Colonic mucosa (tissue), 4 donors: ENCODE measurements around the gene TMPRSS7. TPM values are rescaled to one million over a fixed set of nuclear protein-coding genes. Genes with fewer than 3 reads are reported as not detected.

Experiments
- DNase-seq: peaks from one replicate; pipeline ENCODE4 v3.0.0-alpha.2; 2020
- H3K27ac ChIP-seq: fragments of 200-600 bp; one replicate; pipeline ENCODE4 v1.8.0; 2021
- H3K27me3 ChIP-seq: fragments of 200-600 bp; one replicate; pipeline ENCODE4 v1.8.0; 2021
- H3K36me3 ChIP-seq: fragments of 200-600 bp; one replicate; pipeline ENCODE4 v1.8.0; 2021
- H3K4me1 ChIP-seq: fragments of 200-600 bp; one replicate; pipeline ENCODE4 v1.8.0; 2021; ENCODE audit warnings: mild to moderate bottlenecking
- H3K4me3 ChIP-seq: fragments of 200-600 bp; one replicate; pipeline ENCODE4 v1.8.0; 2021
- H3K9ac ChIP-seq, 2 donors: one replicate each; pipeline ENCODE4 v1.7.0; 2013; ENCODE audit warnings: control low read depth in 2 of 2, low read depth in 2 of 2, low read length in 2 of 2
- H3K9me3 ChIP-seq: fragments of 200-600 bp; one replicate; pipeline ENCODE4 v1.8.0; 2021
- intact Hi-C: fragments of 100-400 bp; cut with DNase I; formaldehyde crosslinking; loops from one replicate; pipeline ENCODE4 v1.14.1; 2022
- total RNA-seq, 2 donors: library from RNA; stranded (reverse); fragmentation: NEBNext Ultra II Directional in 1 of 2; extraction: Animal tissue kit (Norgen Biotek cat#: 25700) in 1 of 2; gene quantifications; one replicate each; pipeline ENCODE4 v1.2.1, GENCODE V29; 2021
- TF ChIP-seq, protein P1 (sequence below): fragments of 200-600 bp; IDR thresholded peaks from one replicate; pipeline ENCODE4 v1.8.0; 2022; ENCODE audit warnings: antibody characterized with exemption, mild to moderate bottlenecking
- donor health status: healthy.
- donor health status: DM: no; HTN: no; CAD: no.
- donor health status: DM: no; HTN: no; CAD: no.

TMPRSS7 gene
- total RNA-seq, 2 donors from 2014 or later = not detected

DNA sequence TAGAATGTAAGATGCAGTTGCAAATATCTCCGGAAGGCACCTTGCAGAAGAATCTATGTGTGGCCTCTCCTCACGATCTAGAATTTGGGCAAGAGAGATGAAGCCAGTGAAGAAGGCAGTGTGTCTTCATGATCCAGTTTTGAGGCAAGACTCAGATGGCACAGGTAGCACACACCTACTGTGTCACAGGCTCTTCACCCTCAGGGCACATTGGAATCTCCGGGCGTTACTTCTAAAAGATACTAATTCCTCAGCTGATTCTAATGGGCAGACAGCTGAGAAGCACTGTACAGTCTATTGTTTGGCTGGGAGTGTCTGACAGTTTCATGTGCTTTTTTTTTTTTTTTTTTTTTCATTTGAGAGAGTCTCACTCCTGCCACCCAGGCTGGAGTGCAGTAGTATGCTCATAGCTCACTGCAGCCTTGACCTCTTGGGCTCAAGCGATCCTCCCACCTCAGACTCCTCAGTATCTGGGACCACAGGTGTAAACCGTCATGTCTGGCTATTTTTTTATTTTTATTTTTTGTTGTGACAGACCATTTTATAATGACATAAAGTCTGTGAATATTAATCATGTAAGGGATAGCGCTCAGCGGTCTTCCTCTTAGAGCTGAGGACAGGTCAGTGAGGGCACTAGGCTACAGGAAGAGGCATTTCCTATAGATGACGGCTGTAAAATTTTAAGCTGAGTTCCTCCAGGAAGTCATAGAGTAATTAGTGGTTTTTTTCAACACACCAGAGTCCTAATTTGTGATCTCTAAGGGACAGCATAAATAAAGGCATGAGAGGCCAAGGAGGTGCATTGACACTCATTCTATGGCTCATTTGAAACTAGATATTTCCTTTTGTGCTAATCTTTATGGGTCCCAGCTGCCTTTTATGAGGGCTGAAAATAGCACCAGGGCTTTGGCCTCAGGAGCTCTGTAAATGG is 55.7 kb downstream of the TMPRSS7 start:
- TF ChIP-seq, protein P1, sequence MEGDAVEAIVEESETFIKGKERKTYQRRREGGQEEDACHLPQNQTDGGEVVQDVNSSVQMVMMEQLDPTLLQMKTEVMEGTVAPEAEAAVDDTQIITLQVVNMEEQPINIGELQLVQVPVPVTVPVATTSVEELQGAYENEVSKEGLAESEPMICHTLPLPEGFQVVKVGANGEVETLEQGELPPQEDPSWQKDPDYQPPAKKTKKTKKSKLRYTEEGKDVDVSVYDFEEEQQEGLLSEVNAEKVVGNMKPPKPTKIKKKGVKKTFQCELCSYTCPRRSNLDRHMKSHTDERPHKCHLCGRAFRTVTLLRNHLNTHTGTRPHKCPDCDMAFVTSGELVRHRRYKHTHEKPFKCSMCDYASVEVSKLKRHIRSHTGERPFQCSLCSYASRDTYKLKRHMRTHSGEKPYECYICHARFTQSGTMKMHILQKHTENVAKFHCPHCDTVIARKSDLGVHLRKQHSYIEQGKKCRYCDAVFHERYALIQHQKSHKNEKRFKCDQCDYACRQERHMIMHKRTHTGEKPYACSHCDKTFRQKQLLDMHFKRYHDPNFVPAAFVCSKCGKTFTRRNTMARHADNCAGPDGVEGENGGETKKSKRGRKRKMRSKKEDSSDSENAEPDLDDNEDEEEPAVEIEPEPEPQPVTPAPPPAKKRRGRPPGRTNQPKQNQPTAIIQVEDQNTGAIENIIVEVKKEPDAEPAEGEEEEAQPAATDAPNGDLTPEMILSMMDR = no peak
- H3K4me1 ChIP-seq = peaks cover 5% of the 10 kb centered on the region
- H3K36me3 ChIP-seq = no peaks in the 10 kb centered on the region
- H3K27ac ChIP-seq = peak overlapping the region; percentile 73
- H3K9ac ChIP-seq = peak overlapping the region in 1 of 2 donors; percentile 48
- intact Hi-C loops = no loop called here
- H3K4me3 ChIP-seq = no peak overlapping the region
- no peaks in the 10 kb centered on the region for H3K9me3 ChIP-seq
- DNase-seq = peak; percentile 35
- H3K27me3 ChIP-seq = no peaks in the 10 kb centered on the region

DNA sequence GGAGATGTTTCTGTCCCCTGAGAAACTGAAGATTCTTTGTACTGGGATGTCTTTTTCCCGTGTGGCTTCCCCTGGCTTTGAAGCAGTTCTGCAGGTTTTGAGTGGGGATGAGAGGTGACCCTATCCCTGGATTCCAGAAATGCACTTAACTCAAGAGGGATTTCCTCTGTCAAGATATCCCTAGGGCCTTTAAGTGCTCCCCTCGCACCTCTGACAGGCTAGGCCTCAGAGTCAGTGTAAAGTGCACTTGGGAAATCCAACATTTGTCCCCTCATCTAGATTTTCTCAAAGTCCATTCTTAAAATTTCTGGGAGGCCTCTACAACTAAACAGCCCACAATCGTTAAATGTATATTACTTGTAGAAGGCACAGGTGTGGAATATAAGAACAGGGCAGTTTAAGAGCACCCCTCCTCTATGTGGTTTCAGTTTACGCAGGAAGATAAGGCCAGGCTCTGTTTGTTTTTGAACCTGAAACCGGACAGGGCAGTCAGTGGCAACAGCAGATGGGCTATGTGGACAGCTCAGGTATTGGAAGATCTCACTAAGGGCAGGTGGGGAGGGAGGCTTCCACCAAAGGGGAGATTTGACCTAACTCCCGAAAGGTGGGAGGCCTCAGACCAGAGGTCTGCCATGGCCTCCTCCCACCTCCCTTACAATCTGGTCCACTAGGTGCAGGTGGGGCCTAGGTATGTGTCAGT is 56.5 kb downstream of the TMPRSS7 start:
- TF ChIP-seq, protein P1 = no peak
- Histone ChIP-seq H3K4me1 (peaks cover 5% of the 10 kb centered on the region), H3K36me3 (no peaks in the 10 kb centered on the region), H3K9ac (peak overlapping the region in 1 of 2 donors; percentile 48), H3K27ac (peak overlapping the region; percentile 73), H3K27me3 (no peaks in the 10 kb centered on the region), H3K4me3 (no peak overlapping the region), H3K9me3 (no peaks in the 10 kb centered on the region)
- peak; percentile 55 for DNase-seq
- intact Hi-C loops = no loop called here

DNA sequence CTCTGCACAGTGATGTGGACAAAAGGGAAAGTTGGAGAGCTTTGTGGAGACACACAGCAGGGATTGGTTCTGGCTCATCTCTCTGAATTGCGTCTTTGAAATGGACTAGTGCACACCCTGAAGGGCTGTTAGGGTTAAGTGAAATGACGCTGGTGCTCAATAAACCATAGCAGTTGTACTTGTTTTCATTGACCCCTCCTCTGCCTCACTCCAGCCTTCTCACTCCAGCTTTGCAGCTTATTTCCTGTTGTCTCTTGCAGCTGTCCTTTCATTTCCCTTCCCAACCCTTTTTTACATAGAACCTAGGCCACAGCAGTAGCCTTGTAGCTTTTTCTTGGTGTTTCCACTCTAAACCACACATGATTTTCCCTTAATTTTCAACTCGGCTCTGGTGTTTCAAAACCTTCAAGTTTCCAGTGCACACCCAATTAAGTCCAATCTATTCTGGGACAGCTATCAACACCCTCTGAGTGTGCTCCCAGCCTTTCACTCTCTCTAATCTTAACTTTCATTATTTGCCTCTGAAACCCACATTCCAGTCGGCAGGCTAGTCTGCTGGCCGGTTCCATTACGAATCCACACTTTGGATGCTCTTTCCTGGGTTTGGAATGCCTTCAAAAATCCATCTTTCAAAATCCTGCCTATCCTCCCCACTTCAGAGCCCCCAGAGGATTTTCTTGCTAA is 58.1 kb downstream of the TMPRSS7 start:
- Histone ChIP-seq H3K27me3 (no peaks in the 10 kb centered on the region), H3K9me3 (no peaks in the 10 kb centered on the region), H3K4me1 (peaks cover 5% of the 10 kb centered on the region), H3K27ac (peak overlapping the region; percentile 45), H3K36me3 (no peaks in the 10 kb centered on the region), H3K4me3 (no peak overlapping the region), H3K9ac (no peak overlapping the region)
- intact Hi-C loops = no loop called here
- DNase-seq = peak; percentile 29
- TF ChIP-seq, protein P1 = no peak

DNA sequence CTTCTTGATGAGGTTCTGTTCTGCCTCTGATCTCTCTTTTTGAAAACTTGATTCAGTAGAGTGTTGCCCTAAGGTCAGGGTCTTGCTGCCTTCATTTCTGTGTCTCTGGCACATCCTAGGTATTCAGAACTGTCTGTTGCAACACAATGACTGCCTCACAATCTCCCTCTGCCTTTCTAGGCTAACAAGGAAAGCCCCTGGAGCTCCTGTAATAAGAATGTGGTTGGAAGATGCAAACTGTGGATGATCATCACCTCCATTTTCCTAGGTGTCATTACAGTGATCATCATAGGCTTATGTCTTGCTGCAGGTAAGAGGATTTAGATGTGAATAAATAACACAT is 58.6 kb downstream of the TMPRSS7 start:
- intact Hi-C loops = no loop called here
- no peak for DNase-seq
- Histone ChIP-seq H3K9me3 (no peaks in the 10 kb centered on the region), H3K9ac (no peak overlapping the region), H3K27ac (peak overlapping the region; percentile 45), H3K36me3 (no peaks in the 10 kb centered on the region), H3K27me3 (no peaks in the 10 kb centered on the region), H3K4me1 (peaks cover 5% of the 10 kb centered on the region), H3K4me3 (no peak overlapping the region)
- TF ChIP-seq, protein P1 = no peak

DNA sequence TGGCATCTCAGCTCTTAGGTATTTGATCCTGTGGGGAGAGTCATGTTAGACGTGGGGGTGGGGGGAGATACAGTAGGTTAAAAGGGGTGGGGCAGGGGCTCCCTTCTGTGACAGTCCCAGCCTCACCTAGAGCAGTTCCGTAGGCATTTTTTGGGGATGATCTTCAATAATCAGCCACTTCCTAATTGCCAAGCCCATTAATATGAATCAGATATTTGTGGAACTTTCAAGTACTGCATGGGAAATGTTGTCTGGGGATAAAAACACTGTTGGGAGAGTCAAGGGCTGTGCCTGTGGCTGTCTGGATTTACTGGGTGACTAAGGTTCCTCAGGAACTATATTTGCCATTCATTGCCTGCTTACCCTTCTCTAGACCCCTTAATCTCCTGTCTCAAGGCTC is 61.2 kb downstream of the TMPRSS7 start:
- Histone ChIP-seq H3K36me3 (no peaks in the 10 kb centered on the region), H3K27me3 (no peaks in the 10 kb centered on the region), H3K4me3 (no peak overlapping the region), H3K4me1 (no peaks in the 10 kb centered on the region), H3K27ac (no peak overlapping the region), H3K9ac (no peak overlapping the region), H3K9me3 (no peaks in the 10 kb centered on the region)
- intact Hi-C loops = no loop called here
- TF ChIP-seq, protein P1 = no peak
- no peak for DNase-seq
